ENCODE data around the gene CELSR2. TPM values are rescaled to one million over a fixed set of nuclear protein-coding genes. Genes with fewer than 3 reads are reported as not detected.

CELSR2 gene
- total RNA-seq, 6 experiments from 2014 or later = 1.3 to 3.3 (median 3.0) TPM

DNA sequence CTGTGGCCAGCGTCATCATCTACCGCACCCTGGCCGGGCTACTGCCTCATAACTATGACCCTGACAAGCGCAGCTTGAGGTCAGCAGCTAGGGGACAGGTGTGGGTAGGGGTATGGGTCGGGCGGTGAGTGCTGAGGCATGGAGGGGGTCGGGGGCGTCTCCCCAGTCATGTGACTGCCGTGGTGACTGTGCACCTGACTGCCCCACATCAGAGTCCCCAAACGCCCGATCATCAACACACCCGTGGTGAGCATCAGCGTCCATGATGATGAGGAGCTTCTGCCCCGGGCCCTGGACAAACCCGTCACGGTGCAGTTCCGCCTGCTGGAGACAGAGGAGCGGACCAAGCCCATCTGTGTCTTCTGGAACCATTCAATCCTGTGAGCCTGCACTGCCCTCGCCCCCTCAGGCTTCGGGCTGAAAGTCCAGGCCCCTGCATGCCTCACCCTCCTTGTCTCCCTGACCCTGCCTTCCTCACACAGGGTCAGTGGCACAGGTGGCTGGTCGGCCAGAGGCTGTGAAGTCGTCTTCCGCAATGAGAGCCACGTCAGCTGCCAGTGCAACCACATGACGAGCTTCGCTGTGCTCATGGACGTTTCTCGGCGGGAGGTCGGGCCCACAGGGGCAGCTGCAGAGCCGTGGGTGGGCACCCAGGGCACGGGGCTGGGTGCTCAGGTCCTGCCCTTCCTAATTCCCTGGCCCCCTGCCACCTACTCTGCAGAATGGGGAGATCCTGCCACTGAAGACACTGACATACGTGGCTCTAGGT lies 20.1 kb downstream of the CELSR2 start:
- DNase-seq (peak in 2 of 3 donors; percentile 41 to 43), ATAC-seq (no peak)
- H3K36me3 ChIP-seq = no peaks in the 10 kb centered on the region

DNA sequence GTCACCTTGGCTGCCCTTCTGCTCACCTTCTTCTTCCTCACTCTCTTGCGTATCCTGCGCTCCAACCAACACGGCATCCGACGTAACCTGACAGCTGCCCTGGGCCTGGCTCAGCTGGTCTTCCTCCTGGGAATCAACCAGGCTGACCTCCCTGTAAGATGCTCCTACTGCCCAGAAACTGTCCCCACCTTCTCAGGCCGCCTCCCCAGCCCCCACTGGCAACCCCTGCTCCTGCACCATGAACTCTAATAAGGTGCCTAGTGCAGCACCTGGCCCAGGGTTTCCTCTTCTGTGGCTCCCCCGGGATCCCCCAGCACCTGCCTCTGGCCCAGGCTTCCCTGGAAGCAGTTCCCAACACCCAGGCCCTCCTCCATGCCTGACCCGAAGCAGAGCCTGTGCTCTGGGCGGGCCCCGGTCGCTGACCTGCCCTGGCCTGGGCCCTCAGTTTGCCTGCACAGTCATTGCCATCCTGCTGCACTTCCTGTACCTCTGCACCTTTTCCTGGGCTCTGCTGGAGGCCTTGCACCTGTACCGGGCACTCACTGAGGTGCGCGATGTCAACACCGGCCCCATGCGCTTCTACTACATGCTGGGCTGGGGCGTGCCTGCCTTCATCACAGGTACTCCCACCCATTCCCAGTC lies 20.8 kb downstream of the CELSR2 start:
- intact Hi-C loops (cut with DNase I) = no loop called here
- Histone ChIP-seq H3K4me3 (no peak overlapping the region), H3K27ac (no peak overlapping the region), H3K36me3 (no peaks in the 10 kb centered on the region), H3K9me3 (no peaks in the 10 kb centered on the region), H3K27me3 (no peaks in the 10 kb centered on the region), H3K4me1 (peaks cover 0 to 12% (median 4%) of the 10 kb centered on the region in 4 donors)
- WGBS (ENCODE audit: insufficient coverage, low coverage, low lambda C conversion rate, missing lambda C conversion rate) = 78% methylated on average over 5 of the region's 17 CpGs
- ATAC-seq = peak in 1 of 4 donors; percentile 16
- DNase-seq = peak in 1 of 3 donors; percentile 52
- TF ChIP-seq, protein P1, sequence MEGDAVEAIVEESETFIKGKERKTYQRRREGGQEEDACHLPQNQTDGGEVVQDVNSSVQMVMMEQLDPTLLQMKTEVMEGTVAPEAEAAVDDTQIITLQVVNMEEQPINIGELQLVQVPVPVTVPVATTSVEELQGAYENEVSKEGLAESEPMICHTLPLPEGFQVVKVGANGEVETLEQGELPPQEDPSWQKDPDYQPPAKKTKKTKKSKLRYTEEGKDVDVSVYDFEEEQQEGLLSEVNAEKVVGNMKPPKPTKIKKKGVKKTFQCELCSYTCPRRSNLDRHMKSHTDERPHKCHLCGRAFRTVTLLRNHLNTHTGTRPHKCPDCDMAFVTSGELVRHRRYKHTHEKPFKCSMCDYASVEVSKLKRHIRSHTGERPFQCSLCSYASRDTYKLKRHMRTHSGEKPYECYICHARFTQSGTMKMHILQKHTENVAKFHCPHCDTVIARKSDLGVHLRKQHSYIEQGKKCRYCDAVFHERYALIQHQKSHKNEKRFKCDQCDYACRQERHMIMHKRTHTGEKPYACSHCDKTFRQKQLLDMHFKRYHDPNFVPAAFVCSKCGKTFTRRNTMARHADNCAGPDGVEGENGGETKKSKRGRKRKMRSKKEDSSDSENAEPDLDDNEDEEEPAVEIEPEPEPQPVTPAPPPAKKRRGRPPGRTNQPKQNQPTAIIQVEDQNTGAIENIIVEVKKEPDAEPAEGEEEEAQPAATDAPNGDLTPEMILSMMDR (IDR thresholded peaks at IDR 0.05) = no peak
- no peak for TF ChIP-seq POLR2A (IDR thresholded peaks at IDR 0.05)

More for the DNA sequence above, 20.1 kb downstream of the CELSR2 start:
- Histone ChIP-seq H3K27ac (no peak overlapping the region), H3K27me3 (no peaks in the 10 kb centered on the region), H3K9me3 (no peaks in the 10 kb centered on the region), H3K4me1 (peaks cover 0 to 10% (median under 1%) of the 10 kb centered on the region in 4 donors), H3K4me3 (no peak overlapping the region)
- TF ChIP-seq, protein P1 (IDR thresholded peaks at IDR 0.05) = no peak
- TF ChIP-seq POLR2A (IDR thresholded peaks at IDR 0.05) = no peak
- intact Hi-C loops (cut with DNase I) = no loop called here
- WGBS (ENCODE audit: insufficient coverage, low coverage, low lambda C conversion rate, missing lambda C conversion rate) = no CpG with 5 or more reads among the region's 33 CpGs

DNA sequence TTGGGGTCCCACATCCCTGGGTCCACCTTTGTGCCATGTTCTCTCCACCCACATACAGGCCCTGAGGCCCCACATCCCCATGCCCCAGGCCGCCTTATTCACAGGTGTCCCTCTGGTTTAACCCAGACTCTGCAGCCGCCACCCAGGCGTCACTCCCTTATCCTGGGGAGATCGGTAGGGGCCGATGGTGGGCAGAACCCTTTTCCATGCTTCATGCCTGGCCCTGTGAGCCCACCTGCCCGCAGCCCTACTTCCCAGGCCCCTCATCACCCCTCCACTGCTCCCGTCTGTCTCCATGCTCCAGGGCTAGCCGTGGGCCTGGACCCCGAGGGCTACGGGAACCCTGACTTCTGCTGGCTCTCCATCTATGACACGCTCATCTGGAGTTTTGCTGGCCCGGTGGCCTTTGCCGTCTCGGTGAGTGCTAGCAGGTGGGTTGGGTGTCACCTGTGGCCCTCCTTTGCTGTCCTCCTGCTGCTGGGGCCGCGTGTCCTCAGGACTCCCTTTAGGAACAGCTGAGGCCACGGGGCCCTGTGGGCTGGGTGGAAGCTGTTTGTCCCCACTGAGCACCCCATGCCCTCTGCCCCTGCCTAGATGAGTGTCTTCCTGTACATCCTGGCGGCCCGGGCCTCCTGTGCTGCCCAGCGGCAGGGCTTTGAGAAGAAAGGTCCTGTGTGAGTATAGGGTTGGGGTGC lies 21.4 kb downstream of the CELSR2 start:
- intact Hi-C loops (cut with DNase I) = no loop called here
- no peak for TF ChIP-seq POLR2A (IDR thresholded peaks at IDR 0.05)
- TF ChIP-seq, protein P1 (IDR thresholded peaks at IDR 0.05) = no peak
- ATAC-seq = no peak
- Histone ChIP-seq H3K27ac (no peak overlapping the region), H3K36me3 (no peaks in the 10 kb centered on the region), H3K27me3 (no peaks in the 10 kb centered on the region), H3K4me1 (peaks cover 0 to 14% (median 5%) of the 10 kb centered on the region in 4 donors), H3K9me3 (no peaks in the 10 kb centered on the region), H3K4me3 (no peak overlapping the region)
- no peak for DNase-seq
- WGBS (ENCODE audit: insufficient coverage, low coverage, low lambda C conversion rate, missing lambda C conversion rate) = 91% methylated on average over 4 of the region's 20 CpGs

DNA sequence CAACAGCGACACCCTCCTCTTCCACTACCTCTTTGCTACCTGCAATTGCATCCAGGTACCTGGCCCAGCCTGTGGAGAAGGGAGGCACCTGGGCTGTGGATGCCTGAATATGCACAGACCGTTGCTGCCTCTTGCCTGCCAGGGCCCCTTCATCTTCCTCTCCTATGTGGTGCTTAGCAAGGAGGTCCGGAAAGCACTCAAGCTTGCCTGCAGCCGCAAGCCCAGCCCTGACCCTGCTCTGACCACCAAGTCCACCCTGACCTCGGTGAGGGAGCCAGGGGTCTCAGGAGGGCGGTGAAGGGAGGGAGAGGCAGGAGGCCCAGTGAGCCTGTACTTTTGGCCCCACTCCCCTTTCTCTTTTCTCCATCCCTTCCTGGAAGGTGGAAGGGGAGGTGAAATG lies 22.1 kb downstream of the CELSR2 start:
- H3K36me3 ChIP-seq = no peaks in the 10 kb centered on the region
- peak in 1 of 3 donors; percentile 33 for DNase-seq

More for the DNA sequence above, 22.1 kb downstream of the CELSR2 start:
- no peak for TF ChIP-seq POLR2A (IDR thresholded peaks at IDR 0.05)
- TF ChIP-seq, protein P1 (IDR thresholded peaks at IDR 0.05) = no peak
- intact Hi-C loops (cut with DNase I) = no loop called here
- Histone ChIP-seq H3K4me3 (no peak overlapping the region), H3K4me1 (peaks cover 0 to 21% (median 5%) of the 10 kb centered on the region in 4 donors), H3K9me3 (no peaks in the 10 kb centered on the region), H3K27ac (no peak overlapping the region), H3K27me3 (no peaks in the 10 kb centered on the region)
- WGBS (ENCODE audit: insufficient coverage, low coverage, low lambda C conversion rate, missing lambda C conversion rate) = 80% methylated on average over 1 of the region's 6 CpGs
- no peak for ATAC-seq

Measured in right lobe of liver (tissue), 6 donors.